ENCODE measurements around the gene OR10J4.
"Not testable (repeated sequence)": the region's sequence is repeated elsewhere in the genome, so short reads cannot be mapped to it uniquely, and the experiment has no call there.

Gene OR10J4

DNA sequence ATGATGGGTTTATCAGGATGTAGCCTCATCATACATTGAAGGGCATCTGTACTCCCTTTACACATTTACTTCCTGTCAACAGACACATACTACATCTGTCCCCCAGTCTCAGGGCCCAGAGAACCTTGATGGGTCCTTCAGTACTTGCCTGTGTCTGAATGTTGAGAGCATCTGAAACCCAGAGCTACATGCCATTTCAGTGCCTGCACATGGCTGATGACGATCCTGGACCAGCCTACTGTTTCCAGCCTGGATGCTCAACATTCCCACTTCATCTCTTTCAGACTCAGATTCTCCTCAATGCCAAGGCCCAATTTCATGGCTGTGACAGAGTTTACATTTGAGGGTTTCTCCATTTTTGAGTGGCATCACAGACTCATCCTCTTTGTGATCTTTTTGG is at the start of gene OR10J4:
Gene OR10J4 (plus strand): TSS at position 301 of the 400 bp plus-strand sequence.
- no peak for DNase-seq

DNA sequence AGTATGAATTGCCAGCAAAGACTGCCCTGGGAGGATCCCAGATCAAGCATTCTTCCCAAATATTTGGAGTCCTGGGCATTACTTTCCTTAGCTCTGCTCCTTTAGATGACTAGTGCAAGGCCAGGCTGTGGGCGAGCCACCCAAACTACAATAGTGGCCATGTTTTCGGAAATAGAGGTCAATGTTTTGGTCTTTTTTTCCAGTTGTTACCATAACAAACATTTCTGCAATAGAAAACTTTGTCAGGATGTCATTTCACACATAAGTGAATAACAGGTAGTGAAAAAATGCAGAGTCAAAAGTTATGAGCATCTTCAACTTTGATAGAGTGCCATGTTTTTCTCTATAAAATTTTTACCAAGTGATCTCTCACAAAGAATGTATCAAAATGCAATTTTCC is 25.2 kb upstream of the OR10J4 start:
- DNase-seq: no peak

DNA sequence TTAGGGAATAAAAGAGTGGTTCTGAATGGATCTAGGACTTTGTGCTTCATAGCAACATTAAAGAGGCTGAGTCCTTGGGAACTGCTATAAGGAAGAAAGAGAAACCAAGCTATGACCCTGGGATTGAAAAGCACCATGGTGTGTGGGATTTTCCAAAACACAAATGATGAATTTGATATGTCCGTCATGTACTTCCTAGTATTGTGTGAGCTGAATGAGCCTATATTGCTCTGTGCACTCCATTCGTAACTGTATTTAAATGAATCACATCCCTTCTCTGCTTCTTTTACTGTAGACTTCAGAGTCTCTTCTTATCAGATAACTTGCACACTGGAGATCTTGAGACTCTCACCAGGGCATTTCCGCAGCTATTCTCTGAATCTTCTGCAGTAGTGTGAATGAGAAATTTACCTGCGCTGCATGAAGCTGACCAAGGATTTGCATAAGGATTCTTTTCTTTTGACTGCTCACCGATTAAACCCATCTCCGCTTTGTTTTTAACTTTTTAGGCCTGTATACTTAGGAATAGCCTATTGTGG is 23.1 kb upstream of the OR10J4 start:
- no peak for DNase-seq

DNA sequence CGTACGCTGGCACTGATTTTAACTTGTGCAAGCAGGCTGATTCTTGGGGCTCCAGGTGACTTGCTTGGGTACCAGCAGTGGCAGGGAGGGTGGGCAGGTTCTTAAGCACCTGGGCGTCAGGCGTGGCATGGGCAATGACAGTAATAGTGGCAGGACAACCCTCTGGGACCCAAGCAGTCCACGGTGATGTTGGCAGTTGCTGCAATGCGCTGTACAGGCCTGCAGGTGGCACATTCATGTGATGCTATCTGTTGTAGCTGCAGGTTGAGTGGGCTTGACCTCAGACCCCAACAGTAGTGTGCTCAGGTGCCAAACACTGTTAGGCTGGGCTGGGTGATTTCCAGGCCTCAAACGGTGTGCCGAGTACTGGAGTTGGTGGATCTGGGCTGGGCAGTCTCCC is 10.2 kb upstream of the OR10J4 start:
- no peak for DNase-seq

DNA sequence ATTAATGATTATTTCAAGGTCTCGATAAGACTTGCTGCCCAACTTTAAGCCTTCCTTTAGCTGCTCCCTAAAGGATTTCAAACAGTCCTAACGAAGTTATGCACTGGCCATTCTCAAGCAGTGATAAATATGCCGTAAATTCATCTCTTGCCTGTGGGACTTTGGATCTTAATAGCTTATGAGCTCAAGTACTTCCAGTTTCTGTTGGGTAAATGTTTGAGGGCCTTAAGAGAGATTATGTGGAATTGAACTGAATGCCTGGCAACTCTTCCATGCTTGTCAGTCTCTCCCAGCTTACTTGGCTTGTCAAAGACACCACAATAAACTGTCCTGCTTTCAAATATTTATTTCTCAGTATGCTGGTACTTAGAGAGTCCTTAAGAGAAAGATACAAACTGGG is 3.5 kb upstream of the OR10J4 start:
- no peak for DNase-seq

DNA sequence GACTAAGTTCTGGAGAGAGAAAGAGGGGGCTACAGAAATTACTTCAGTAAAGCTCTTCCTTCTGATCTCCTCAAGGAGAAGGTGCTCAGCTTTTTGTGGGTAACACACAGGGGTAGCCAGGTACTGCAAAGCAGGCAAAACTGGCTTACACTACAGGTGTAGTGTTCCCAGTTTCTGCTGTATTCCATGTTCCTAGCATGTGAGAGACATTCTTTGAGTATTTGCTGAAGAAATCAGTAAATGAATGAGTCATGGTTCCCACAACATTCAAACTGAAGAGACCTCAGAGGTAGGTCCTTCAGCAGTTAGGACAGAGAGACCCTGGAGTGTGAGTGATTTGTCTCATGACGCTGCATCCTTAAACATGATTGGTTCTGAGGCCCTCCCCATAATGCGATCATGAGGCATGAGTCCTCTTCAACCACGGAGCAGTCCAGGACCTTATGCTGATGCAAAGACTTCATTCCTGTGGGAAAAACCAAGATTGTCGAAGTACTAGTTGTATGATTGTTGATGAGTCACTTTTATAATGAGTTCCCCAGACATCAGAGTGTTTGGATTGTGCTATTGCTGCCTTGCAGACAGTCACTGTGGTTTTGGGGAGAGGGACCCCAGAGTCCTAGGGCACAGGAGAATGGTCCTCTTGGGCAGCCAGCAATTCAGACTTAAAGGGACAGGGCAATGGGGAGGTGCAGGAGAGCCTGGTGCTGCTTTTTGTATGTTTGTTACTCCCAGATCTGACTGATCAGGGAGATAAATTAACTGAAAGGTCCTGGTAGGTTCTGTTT is 2.7 kb upstream of the OR10J4 start:
- no peak for DNase-seq

DNA sequence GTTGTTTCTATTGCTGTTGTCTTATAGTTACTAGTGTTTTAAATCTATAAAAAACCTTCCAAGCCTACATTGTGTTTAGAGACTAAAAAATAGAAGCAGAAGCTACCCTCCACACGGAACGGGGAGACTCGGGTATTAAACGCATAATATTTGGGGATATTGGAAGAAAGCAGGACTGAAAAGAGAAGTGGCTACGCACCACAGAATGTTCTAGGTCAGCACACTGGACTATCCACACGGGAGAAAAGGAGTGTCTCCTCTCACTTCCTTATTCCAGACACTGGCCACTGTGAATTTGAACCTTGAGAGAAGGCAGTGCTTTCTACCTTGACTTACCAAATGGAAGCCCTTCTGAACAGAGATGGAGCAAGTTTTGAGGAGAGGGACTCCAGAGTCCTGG is 1.0 kb upstream of the OR10J4 start:
- DNase-seq: no peak

DNA sequence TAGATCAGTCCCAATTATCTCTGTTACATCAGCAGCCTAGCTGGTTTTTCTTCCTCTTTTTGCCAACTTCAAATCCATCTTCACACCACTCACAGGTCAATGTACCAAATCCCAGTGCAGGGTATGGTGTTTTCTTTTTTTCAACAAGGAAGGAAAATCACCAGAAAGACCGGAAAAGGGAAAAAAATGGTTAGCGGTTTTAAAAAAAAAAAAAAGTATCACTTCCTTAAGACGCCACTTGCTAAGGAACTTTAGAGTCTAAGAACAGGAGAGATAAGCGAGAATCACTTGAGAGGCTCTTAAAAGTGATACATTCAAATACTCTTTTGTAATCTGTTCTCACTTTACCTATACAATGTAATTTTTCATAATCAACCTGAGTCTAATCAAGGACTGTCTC is 4.5 kb downstream of the OR10J4 start:
- DNase-seq: no peak

DNA sequence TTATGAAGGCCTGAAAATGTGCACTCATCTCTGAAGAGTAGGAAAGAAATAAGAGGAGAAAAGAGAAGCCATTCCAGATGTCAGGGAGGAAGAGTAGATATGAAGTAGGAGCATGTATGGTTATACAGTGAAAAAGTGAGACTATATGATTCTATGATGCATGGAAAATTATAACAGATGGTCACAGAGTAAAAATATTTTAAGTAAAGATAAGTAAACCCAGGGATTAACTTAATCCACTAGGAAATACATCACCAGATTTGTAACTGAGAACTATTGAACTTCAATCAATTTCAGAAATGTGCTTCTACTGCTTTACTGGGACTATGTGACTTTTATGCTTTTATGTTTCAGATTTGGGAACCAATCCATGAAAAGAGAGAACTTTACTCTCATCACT is 7.4 kb downstream of the OR10J4 start, which contains the start of gene OR10J1:
Gene OR10J1 (plus strand): TSS at position 301 of the 400 bp plus-strand sequence. CDS start 70 bp downstream, at position 371.
- no peak for DNase-seq

DNA sequence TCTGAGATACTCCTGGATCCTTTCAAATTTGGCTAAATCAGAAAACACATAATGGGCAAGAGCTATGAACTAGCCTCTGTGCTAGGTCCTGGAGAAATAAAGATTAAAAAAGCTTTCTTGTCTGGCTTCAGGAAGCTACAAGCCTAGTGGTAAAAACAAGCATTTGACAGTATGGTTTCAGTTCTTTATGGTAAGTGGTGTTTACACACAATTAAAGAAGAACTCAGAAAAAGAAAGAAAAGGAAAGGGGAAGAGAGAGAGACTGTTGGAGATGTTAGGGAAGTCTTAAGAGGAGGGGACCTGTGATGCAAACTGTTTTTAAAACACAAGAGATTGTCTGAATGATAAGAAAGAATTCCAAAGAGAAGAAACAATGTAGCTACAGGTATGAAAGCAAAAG is 9.4 kb downstream of the OR10J4 start:
- no peak for DNase-seq

DNA sequence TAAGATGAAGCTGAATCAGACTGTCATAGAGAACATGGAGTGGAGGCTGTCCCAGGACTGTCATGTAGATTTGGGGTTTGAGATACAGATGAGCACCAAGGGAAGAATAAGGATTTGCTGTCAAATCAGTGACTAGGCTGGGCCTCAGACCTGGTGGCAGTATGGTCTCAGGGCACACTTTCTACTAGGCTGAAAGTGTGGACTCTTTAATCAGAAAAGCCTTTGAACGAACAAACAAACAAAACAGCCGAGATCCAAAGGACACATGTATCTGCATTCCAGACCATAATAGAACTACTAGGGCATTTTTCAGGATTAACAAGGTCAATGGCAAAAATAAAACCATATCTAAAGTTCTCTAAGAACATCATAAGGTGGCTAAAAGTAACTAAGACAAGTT is 10.4 kb downstream of the OR10J4 start:
- no peak for DNase-seq

DNA sequence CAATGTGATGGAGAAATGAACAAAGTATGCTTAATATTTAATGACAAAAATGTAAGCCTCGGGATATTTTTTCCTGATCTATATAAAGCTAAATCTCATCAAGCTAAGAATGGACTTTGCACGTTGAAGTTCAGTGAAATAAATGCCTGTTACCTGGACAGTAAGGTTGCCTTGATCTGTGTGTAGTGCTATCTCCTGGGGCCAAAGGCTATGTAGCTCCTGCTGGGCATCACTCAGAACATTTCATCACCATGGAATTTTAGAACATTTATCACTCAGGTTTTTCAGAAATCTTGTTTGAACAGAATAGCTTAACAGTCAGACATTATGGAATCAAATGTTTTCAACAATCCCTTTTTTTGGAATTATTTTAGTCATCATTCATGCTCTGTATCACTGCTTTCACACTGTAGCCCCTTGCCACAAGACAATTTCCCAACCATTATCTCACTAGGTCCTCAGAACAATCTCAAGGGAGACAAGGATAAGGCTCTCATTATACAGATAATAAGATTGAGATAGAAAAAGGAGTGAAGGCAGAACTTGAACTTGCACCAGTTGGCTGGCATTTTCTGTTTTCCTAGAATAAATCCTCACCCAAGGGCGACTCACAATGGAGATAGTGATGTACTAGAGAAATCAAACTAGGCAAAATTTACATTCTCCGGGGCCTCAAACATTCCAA is 11.2 kb downstream of the OR10J4 start:
- no peak for DNase-seq

DNA sequence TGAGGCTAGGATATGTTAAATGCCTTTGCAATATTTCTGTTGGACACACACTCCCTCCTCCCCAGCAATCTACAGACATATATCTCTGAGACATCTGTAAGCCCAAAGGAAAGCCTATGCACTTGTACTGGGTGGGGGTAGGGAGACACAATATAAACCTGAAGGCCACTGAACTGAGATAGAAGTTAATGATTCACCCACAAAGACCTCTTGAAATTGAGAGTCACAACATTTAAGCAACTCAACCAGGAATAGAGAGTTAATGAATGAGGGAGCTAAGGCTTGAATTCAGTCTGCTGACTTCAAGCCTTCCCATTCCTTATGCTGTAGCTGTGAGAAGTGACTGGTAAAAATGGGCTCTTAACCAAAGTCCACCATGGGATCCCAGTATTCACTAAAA is 12.5 kb downstream of the OR10J4 start:
- no peak for DNase-seq

DNA sequence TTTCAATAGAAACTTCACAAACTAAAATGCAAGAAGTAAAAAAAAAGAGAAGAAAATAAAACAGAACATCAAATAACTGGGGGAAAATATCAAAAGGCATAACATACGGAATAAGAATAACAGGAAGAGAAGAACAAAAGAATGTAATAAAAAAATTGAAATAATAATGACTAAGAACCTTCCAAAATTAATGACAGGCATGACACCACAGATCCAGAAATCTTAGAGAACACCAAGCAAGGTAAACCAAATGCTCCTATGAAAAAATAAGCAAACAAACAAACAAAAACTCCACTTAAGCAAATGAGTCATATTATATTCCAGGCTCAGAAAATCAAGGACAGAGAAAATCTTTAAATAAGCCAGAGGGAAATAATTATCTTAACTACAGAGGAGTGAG is 16.2 kb downstream of the OR10J4 start:
- no peak for DNase-seq

DNA sequence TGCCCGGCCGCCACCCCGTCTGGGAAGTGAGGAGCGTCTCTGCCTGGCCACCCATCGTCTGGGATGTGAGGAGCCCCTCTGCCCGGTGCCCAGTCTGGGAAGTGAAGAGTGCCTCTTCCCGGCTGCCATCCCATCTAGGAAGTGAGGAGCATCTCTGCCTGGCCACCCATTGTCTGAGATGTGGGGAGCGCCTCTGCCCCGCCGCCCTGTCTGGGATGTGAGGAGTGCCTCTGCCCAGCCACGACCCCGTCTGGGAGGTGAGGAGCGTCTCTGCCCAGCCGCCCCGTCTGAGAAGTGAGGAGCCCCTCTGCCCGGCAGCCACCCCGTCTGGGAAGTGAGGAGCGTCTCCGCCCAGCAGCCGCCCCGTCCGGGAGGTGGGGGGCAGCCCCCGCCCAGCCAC is 17.6 kb downstream of the OR10J4 start:
- DNase-seq: not testable (repeated sequence)

DNA sequence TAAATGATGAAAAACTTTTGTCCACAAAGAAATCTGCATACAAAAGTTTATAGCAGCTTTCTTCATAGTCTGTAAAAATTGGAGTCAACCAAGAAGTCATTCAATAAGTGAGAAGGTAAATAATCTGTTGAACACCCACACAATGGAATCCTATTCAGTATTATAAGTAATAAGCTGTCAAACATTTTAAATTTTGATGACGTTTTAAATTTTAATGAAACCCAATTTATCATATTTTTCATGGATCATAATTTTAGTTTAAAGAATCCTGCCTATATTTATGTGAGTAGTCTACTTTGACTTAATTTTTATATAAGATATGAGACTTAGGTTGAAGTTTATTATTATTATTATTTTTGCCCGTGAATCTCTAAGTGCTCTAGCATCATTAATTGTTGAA is 27.5 kb downstream of the OR10J4 start:
- no peak for DNase-seq

DNA sequence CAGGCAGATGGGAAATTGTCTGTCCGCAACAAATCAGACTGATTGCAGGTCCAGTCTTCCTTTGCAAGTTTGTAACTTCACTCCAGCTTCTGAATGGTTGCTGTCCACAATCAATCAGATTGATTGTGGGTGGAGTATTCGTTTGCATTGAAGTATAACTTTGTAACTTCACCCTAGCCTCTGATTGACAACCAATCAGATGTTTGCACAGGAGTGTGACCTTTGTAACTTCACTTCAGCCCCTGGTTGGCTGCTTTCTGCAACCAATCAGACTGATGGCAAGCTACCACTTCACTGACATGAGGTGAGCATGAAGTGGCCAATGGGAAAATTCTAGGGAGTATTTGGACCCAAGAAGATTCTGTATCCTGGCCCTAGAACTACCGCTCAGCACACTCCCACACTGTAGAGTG is 33.2 kb downstream of the OR10J4 start:
- no peak for DNase-seq

DNA sequence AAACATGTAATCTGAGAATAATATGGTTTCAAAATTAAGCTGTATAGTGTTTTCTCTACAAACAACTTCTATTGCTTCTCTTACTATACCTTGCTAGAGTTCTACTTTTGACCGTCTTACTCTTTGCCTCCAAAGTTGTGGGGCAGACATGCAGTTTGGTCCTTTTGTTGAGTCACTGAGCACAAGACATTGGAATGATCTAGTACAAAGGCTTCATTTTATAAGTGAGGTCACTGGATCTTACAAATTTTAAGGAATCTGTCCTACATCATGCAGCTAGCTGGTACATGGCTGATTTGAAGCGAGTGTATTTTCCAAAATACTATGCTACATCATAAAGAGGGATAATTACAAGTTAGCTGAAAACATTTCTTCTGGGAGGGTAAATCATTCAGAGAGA is 36.3 kb downstream of the OR10J4 start:
- DNase-seq: no peak

DNA sequence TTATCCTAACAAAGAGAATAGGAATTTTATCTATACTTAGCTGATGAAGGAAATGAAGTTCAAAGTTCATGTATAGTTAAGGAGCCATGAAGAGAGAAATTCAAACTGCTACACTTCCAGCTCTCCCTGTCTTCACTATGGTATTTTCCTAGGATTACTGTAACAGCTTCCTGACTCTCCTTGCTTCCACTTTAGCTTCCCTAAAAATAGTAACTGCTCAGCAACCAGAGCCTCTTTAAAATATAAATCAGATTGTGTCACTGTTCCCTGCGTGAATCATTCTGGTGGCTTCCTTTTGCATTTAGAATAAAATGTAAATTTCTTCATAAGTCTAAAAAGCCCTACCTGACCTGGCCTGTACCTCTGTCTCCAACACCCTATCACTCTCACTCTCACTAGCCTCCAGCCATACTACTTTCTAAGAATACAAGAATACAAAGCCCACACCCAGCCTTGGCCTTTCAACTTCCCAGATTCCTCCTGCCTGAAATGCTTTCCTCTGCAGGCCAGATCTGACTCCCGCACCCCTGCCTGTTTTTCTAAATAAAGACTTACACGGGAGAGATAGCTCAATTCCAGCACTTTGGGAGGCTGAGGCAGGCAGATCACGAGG is 38.0 kb downstream of the OR10J4 start:
- DNase-seq: no peak

DNA sequence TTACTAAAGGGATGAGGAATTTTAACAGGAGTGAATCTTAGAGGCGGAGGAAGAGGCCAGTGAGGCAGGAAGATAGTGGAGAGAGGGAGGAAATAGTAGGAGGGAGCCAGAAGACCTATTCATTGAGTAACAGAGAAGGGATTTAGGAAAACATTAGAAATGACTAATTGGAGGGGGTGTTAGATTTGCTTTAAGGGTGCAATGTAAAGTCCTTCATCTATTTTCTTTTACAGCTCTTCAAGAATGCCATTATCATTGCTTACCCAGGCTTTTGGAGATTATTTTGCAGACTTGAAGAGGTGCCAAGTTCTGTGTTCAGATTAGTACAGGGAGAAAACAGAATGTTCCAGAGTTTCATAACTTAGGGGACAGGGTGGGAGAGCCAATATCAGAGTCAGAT is 41.3 kb downstream of the OR10J4 start:
- DNase-seq: no peak

DNA sequence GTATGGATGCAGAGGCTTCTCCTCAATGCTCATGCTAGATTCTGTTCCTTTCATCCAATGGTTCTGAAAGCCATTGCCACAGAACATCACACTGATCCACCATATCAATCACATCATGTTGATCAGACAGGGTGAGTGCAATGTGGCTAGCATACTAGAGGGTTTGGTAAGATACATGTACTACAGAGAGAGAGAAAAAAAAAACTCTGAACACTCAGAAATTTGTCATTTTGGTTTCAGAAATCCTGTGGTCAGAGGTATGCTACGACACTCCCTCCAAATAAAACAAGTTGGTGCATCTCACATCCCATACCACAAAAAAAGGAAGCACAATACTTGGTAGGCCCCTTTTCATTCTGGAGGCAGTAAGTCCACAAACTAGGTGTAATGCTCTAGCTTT is 42.9 kb downstream of the OR10J4 start:
- no peak for DNase-seq
